ENCODE measurements around the gene MTLN.
"Not testable (repeated sequence)": the region's sequence is repeated elsewhere in the genome, so short reads cannot be mapped to it uniquely, and the experiment has no call there.

MTLN gene

GRCh38 chr2:110211938-110212858 lies at the start of gene MTLN:
Gene MTLN (minus strand): TSS chr2:110212547. CDS start chr2:110212525, 22 bp downstream.
- peak; percentile 69 for DNase-seq (ENCODE audit: insufficient read length, low spot score)
- TF ChIP-seq CTCF (IDR thresholded peaks at IDR 0.05; ENCODE audit: insufficient read depth, missing control alignments): no peak
- no peak for FAIRE-seq

- DNase-seq (ENCODE audit: insufficient read length, low spot score): not testable (repeated sequence)
These were observed 49.6 kb upstream of the MTLN start for GRCh38 chr2:110261910-110262309.

GRCh38 chr2:110248081-110248795 lies 35.9 kb upstream of the MTLN start:
- not testable (repeated sequence) for DNase-seq (ENCODE audit: insufficient read length, low spot score); FAIRE-seq

More at GRCh38 chr2:110261910-110262309, 49.6 kb upstream of the MTLN start:
- FAIRE-seq: not testable (repeated sequence)

GRCh38 chr2:110245488-110246435 lies 33.4 kb upstream of the MTLN start:
- not testable (repeated sequence) for FAIRE-seq; DNase-seq (ENCODE audit: insufficient read length, low spot score)

GRCh38 chr2:110243283-110243682 lies 30.9 kb upstream of the MTLN start:
- FAIRE-seq; DNase-seq (ENCODE audit: insufficient read length, low spot score): not testable (repeated sequence)

GRCh38 chr2:110234514-110234913 lies 22.2 kb upstream of the MTLN start:
- FAIRE-seq; DNase-seq (ENCODE audit: insufficient read length, low spot score): not testable (repeated sequence)

GRCh38 chr2:110229886-110230285 lies 17.5 kb upstream of the MTLN start:
- DNase-seq (ENCODE audit: insufficient read length, low spot score); FAIRE-seq: not testable (repeated sequence)

GRCh38 chr2:110222626-110223025 lies 10.3 kb upstream of the MTLN start:
- not testable (repeated sequence) for FAIRE-seq; DNase-seq (ENCODE audit: insufficient read length, low spot score)

GRCh38 chr2:110221938-110222337 lies 9.6 kb upstream of the MTLN start:
- no peak for TF ChIP-seq CTCF (IDR thresholded peaks at IDR 0.05; ENCODE audit: insufficient read depth, missing control alignments)
- DNase-seq (ENCODE audit: insufficient read length, low spot score): no peak
- FAIRE-seq: no peak

- no peak for TF ChIP-seq CTCF (IDR thresholded peaks at IDR 0.05; ENCODE audit: insufficient read depth, missing control alignments)
- FAIRE-seq: no peak
- no peak for DNase-seq (ENCODE audit: insufficient read length, low spot score)
These were observed 7.8 kb upstream of the MTLN start for GRCh38 chr2:110220190-110220564.

Measured in D721Med (cell line).